ENCODE results near the gene FAM219A.

FAM219A gene

GRCh38 chr9:34380511-34381315, 77.7 kb downstream of the FAM219A start:
- POLR2A ChIA-PET: no interaction called here
- TF ChIP-seq ARNT (IDR thresholded peaks at IDR 0.05): no peak
- TF ChIP-seq FOXK2 (IDR thresholded peaks at IDR 0.05): no peak
- TF ChIP-seq CTBP1 (IDR thresholded peaks at IDR 0.05; ENCODE audit: borderline replicate concordance): no peak
- no peak for TF ChIP-seq ZNF384 (IDR thresholded peaks at IDR 0.05)
- TF ChIP-seq ELF4 (IDR thresholded peaks at IDR 0.05): no peak
- no peak for TF ChIP-seq FOXM1 (IDR thresholded peaks at IDR 0.05; ENCODE audit: borderline replicate concordance)
- no peak for TF ChIP-seq SP1 (IDR thresholded peaks at IDR 0.05)
- TF ChIP-seq PKNOX1 (IDR thresholded peaks at IDR 0.05): no peak
- no peak for TF ChIP-seq FOXA1 (IDR thresholded peaks at IDR 0.05)
- no peak for TF ChIP-seq NFRKB (IDR thresholded peaks at IDR 0.05)
- no peak for TF ChIP-seq BHLHE40 (IDR thresholded peaks at IDR 0.05; ENCODE audit: borderline replicate concordance)
- TF ChIP-seq LEF1 (IDR thresholded peaks at IDR 0.05; ENCODE audit: borderline replicate concordance): no peak
- TF ChIP-seq SUZ12 (IDR thresholded peaks at IDR 0.05): no peak
- TF ChIP-seq TARDBP (IDR thresholded peaks at IDR 0.05): no peak
- TF ChIP-seq HDGF (IDR thresholded peaks at IDR 0.05; ENCODE audit: borderline replicate concordance): no peak
- CTCF ChIA-PET: interaction anchor here (0.6 kb wide), 2 partner anchors 47 to 174 kb away, joined by 3 read pairs; no protein-coding TSS in a partner anchor

GRCh38 chr9:34380034-34380510, 78.3 kb downstream of the FAM219A start:
- DNase-seq (ENCODE audit: extremely low spot score): no peak
- POLR2A ChIA-PET: no interaction called here
- CTCF ChIA-PET: interaction anchor here (0.6 to 1.5 kb wide), 3 partner anchors 9 to 173 kb away, joined by 3 to 6 read pairs (median 3); no protein-coding TSS in a partner anchor
- TF ChIP-seq FOXA1 (IDR thresholded peaks at IDR 0.05) (no peak), ZNF384 (IDR thresholded peaks at IDR 0.05) (no peak), HDGF (IDR thresholded peaks at IDR 0.05; ENCODE audit: borderline replicate concordance) (no peak), SP1 (IDR thresholded peaks at IDR 0.05) (no peak), FOXK2 (IDR thresholded peaks at IDR 0.05) (no peak), LEF1 (IDR thresholded peaks at IDR 0.05; ENCODE audit: borderline replicate concordance) (no peak), FOXM1 (IDR thresholded peaks at IDR 0.05; ENCODE audit: borderline replicate concordance) (no peak), BHLHE40 (IDR thresholded peaks at IDR 0.05; ENCODE audit: borderline replicate concordance) (no peak), PKNOX1 (IDR thresholded peaks at IDR 0.05) (no peak), CTBP1 (IDR thresholded peaks at IDR 0.05; ENCODE audit: borderline replicate concordance) (no peak)

More at GRCh38 chr9:34380511-34381315, 77.7 kb downstream of the FAM219A start:
- DNase-seq (ENCODE audit: extremely low spot score): no peak

- ChIA-PET CTCF (interaction anchor here (0.6 to 1.5 kb wide), 6 partner anchors 10 to 172 kb away, joined by 3 to 6 read pairs (median 4); no protein-coding TSS in a partner anchor), POLR2A (no interaction called here)
- TF ChIP-seq L3MBTL2 (conservative IDR thresholded peaks at IDR 0.05) (no peak), BHLHE40 (IDR thresholded peaks at IDR 0.05; ENCODE audit: borderline replicate concordance) (no peak), PKNOX1 (IDR thresholded peaks at IDR 0.05) (peak; percentile 49), ELF4 (IDR thresholded peaks at IDR 0.05) (no peak)
- DNase-seq (ENCODE audit: extremely low spot score): peak; percentile 89
These were observed 78.9 kb downstream of the FAM219A start for GRCh38 chr9:34379334-34380033.

- CTCF ChIA-PET: interaction anchor here (0.6 to 1.7 kb wide), 6 partner anchors 11 to 126 kb away, joined by 3 to 6 read pairs (median 4); no protein-coding TSS in a partner anchor
These were observed 79.9 kb downstream of the FAM219A start for GRCh38 chr9:34378376-34379060.

More at GRCh38 chr9:34378376-34379060, 79.9 kb downstream of the FAM219A start:
- no peak for DNase-seq (ENCODE audit: extremely low spot score)
- TF ChIP-seq FOXM1 (IDR thresholded peaks at IDR 0.05; ENCODE audit: borderline replicate concordance) (no peak), PKNOX1 (IDR thresholded peaks at IDR 0.05) (no peak), LEF1 (IDR thresholded peaks at IDR 0.05; ENCODE audit: borderline replicate concordance) (no peak), CTBP1 (IDR thresholded peaks at IDR 0.05; ENCODE audit: borderline replicate concordance) (no peak), FOXK2 (IDR thresholded peaks at IDR 0.05) (no peak), TARDBP (IDR thresholded peaks at IDR 0.05) (no peak), BHLHE40 (IDR thresholded peaks at IDR 0.05; ENCODE audit: borderline replicate concordance) (no peak), SUZ12 (IDR thresholded peaks at IDR 0.05) (no peak), ZNF384 (IDR thresholded peaks at IDR 0.05) (no peak), SP1 (IDR thresholded peaks at IDR 0.05) (no peak), HDGF (IDR thresholded peaks at IDR 0.05; ENCODE audit: borderline replicate concordance) (no peak), L3MBTL2 (conservative IDR thresholded peaks at IDR 0.05) (no peak), ARNT (IDR thresholded peaks at IDR 0.05) (no peak), FOXA1 (IDR thresholded peaks at IDR 0.05) (no peak), NFRKB (IDR thresholded peaks at IDR 0.05) (no peak)
- POLR2A ChIA-PET: interaction anchor here (0.8 kb wide), 1 partner anchor 45 kb away, joined by 3 read pairs; no protein-coding TSS in a partner anchor
